Endothelial cell of umbilical vein (primary cell): ENCODE data around the gene ATG10. TPM values are rescaled to one million over a fixed set of nuclear protein-coding genes. Genes with fewer than 3 reads are reported as not detected.
A peak's percentile ranks its signal among the peaks of the same experiment; 100 is the strongest.

Experiments
- Bru-seq: library from RNA; stranded (reverse); fragments of 400-500 nt; gene quantifications from one replicate; lab custom pipeline; 2021; lab: Mats Ljungman, UMichigan
- BruChase-seq, 2 experiments: library from RNA; stranded (reverse); fragments of 400-500 nt; gene quantifications; one replicate each; lab custom pipeline; 2021; lab: Mats Ljungman, UMichigan
- BruUV-seq: library from RNA; stranded (reverse); fragments of 400-500 nt; replicated peaks from 2 replicates; lab custom pipeline; 2021; lab: Mats Ljungman, UMichigan
- CTCF ChIA-PET: fragments of 300-600, 350-600 bp; sonication (Branson Sonifier 250); formaldehyde crosslinking; loops from one replicate; lab custom pipeline; 2021; ENCODE audit warnings: antibody characterized with exemption, inconsistent platforms; lab: Charles Lee
- POLR2A ChIA-PET: fragments of 300-600, 350-600 bp; sonication (Branson Sonifier 250); formaldehyde crosslinking; loops from one replicate; lab custom pipeline; 2021; ENCODE audit warnings: antibody characterized with exemption, inconsistent platforms; lab: Charles Lee
- DNase-seq: peaks from one replicate; pipeline ENCODE4 v3.0.0-alpha.2; 2011; ENCODE audit warnings: low read depth, low spot score
- FAIRE-seq: peaks from 2 replicates; lab custom pipeline; 2011; peaks lifted over from hg19 to GRCh38; lab: Jason Lieb, UNC
- H2AFZ ChIP-seq: 2 replicates; pipeline ENCODE4 v1.6.0; 2012; ENCODE audit warnings: low read depth, low read length, control low read depth, inconsistent platforms
- H3K27ac ChIP-seq: 2 replicates; pipeline ENCODE4 v1.5.1; 2011; ENCODE audit warnings: low read depth, mild to moderate bottlenecking, control low read depth, low read length, moderate library complexity; ENCODE audit not compliant: insufficient read depth
- H3K27me3 ChIP-seq, 2 experiments: 2 replicates each; pipeline versions ENCODE4 v1.6.0 to v1.6.1; 2011; ENCODE audit warnings: low read length in 2 of 2, mixed read lengths in 1 of 2; ENCODE audit not compliant: control insufficient read depth in 2 of 2, insufficient read depth in 2 of 2
- H3K36me3 ChIP-seq, 2 experiments: 2 replicates in 1 of 2; 3 replicates in 1 of 2; pipeline ENCODE4 v1.5.1; 2011; ENCODE audit warnings: low read length in 2 of 2, mild to moderate bottlenecking in 1 of 2, moderate library complexity in 1 of 2; ENCODE audit not compliant: control insufficient read depth in 2 of 2, insufficient read depth in 2 of 2; ENCODE audit errors: extremely low read depth in 1 of 2
- H3K4me1 ChIP-seq: 3 replicates; pipeline ENCODE4 v1.5.1; 2011; ENCODE audit warnings: mild to moderate bottlenecking, low read length; ENCODE audit not compliant: control insufficient read depth, insufficient read depth; ENCODE audit errors: extremely low read depth
- H3K4me2 ChIP-seq: 2 replicates; pipeline ENCODE4 v1.6.1; 2011; ENCODE audit warnings: low read length, control low read depth, mixed read lengths; ENCODE audit not compliant: insufficient read depth
- H3K4me3 ChIP-seq, 3 experiments: fragments of 200-600 bp in 1 of 3; sonication (generic), shearing (Covaris generic) in 1 of 3; replicated peaks in 1 of 3; 2 replicates each; pipeline ENCODE4 v1.5.1; 2011 to 2016; ENCODE audit warnings: control low read depth in 3 of 3, low read length in 3 of 3, mild to moderate bottlenecking in 2 of 3, inconsistent platforms in 1 of 3, low read depth in 1 of 3, moderate library complexity in 1 of 3; ENCODE audit not compliant: insufficient read depth in 1 of 3
- H3K79me2 ChIP-seq: 2 replicates; pipeline ENCODE4 v1.6.0; 2012; ENCODE audit warnings: low read length, inconsistent platforms; ENCODE audit not compliant: control insufficient read depth, insufficient read depth
- H3K9ac ChIP-seq: replicated peaks from 2 replicates; pipeline ENCODE3; 2011; ENCODE audit warnings: low read length, control low read depth; ENCODE audit not compliant: insufficient read depth; ENCODE audit errors: extremely low read depth
- H3K9me1 ChIP-seq: replicated peaks from 3 replicates; pipeline ENCODE4 v1.6.0; 2011; ENCODE audit warnings: mild to moderate bottlenecking, low read length; ENCODE audit not compliant: control insufficient read depth, insufficient read depth; ENCODE audit errors: extremely low read depth
- H3K9me3 ChIP-seq: replicated peaks from 2 replicates; pipeline ENCODE4 v1.5.1; 2012; ENCODE audit warnings: low read length, inconsistent platforms; ENCODE audit not compliant: control insufficient read depth, insufficient read depth
- H4K20me1 ChIP-seq: replicated peaks from 2 replicates; pipeline ENCODE3; 2011; ENCODE audit warnings: mild to moderate bottlenecking, low read length; ENCODE audit not compliant: control insufficient read depth, insufficient read depth; ENCODE audit errors: extremely low read depth
- CTCF ChIP-seq, 2 donors: IDR thresholded peaks; 1 replicate in 1 of 2; 2 replicates in 1 of 2; pipeline ENCODE4 v1.5.1; 2011; ENCODE audit warnings: low read length in 2 of 2, mild to moderate bottlenecking in 2 of 2, moderate library complexity in 2 of 2, control low read depth in 1 of 2, inconsistent platforms in 1 of 2, low read depth in 1 of 2; ENCODE audit not compliant: insufficient read depth in 1 of 2; ENCODE audit errors: extremely low read depth in 1 of 2
- FOS ChIP-seq: IDR thresholded peaks from 2 replicates; pipeline ENCODE4 v1.6.1; 2011; ENCODE audit warnings: mild to moderate bottlenecking, low read length, moderate library complexity, borderline replicate concordance; ENCODE audit not compliant: insufficient read depth
- GATA2 ChIP-seq: IDR thresholded peaks from 2 replicates; pipeline ENCODE4 v1.7.0; 2011; ENCODE audit warnings: low read depth, mild to moderate bottlenecking, moderate library complexity, mixed read lengths, low read length; ENCODE audit not compliant: insufficient read length, insufficient read depth
- JUN ChIP-seq: IDR thresholded peaks from 2 replicates; pipeline ENCODE4 v1.6.1; 2011; ENCODE audit warnings: borderline replicate concordance, low read depth; ENCODE audit not compliant: insufficient read length, insufficient read depth
- MAX ChIP-seq: IDR thresholded peaks from 2 replicates; pipeline ENCODE4 v1.6.1; 2011; ENCODE audit not compliant: insufficient read depth, insufficient read length
- MYC ChIP-seq: IDR thresholded peaks from one replicate; pipeline ENCODE4 v1.6.1; 2011; ENCODE audit warnings: mild to moderate bottlenecking, low read depth, low read length
- POLR2A ChIP-seq: IDR thresholded peaks from 2 replicates; pipeline ENCODE4 v1.6.1; 2012; ENCODE audit warnings: low read depth, mild to moderate bottlenecking, control low read depth, low read length
- POLR2AphosphoS5 ChIP-seq: IDR thresholded peaks from 2 replicates; pipeline ENCODE4 v1.6.1; 2012; ENCODE audit warnings: low read depth, mild to moderate bottlenecking, control low read depth, low read length, moderate library complexity; ENCODE audit not compliant: insufficient read depth
- dilution Hi-C: fragments of 300-500 bp; cut with MboI; formaldehyde crosslinking; loops from one replicate; pipeline ENCODE4 v1.15.0; 2019; ENCODE audit warnings: low sequenced_read_pairs; ENCODE audit not compliant: extremely low pct_ligation_motif_present
- intact Hi-C: fragments of 100-400 bp; cut with micrococcal nuclease; formaldehyde crosslinking; loops from one replicate; pipeline ENCODE4 v1.10.0; 2022
- long read RNA-seq: library from polyadenylated mRNA; stranded (forward); transcript quantifications from one replicate; pipeline ENCODE4 v2.0.0, GENCODE V29; 2021
- polyA minus RNA-seq, 3 experiments: library from RNA; depleted of rRNA, polyadenylated mRNA; stranded (reverse); fragments of >200 nt; gene quantifications; 1 replicate in 1 of 3; 2 replicates in 2 of 3; pipeline ENCODE4 v1.2.3, GENCODE V29; 2011
- polyA plus RNA-seq, 4 experiments: library from polyadenylated mRNA; depleted of rRNA in 3 of 4; stranded (reverse) in 3 of 4; unstranded in 1 of 4; fragments of >200 nt; gene quantifications; 2 replicates each; pipeline versions ENCODE4 v1.2.1 to v1.2.3, GENCODE V29; 2011 to 2012; ENCODE audit warnings: missing spikeins in 1 of 4
- total RNA-seq: library from RNA; stranded (reverse); gene quantifications from 2 replicates; pipeline ENCODE4 v1.2.3, GENCODE V29; 2021

ATG10 gene
- total RNA-seq (3.9 and 5.9 TPM in 2 replicates), polyA plus RNA-seq (1.4 and 1.6 TPM in 2 replicates), polyA minus RNA-seq (1.7 and 3.3 TPM in 2 replicates), Bru-seq, nascent RNA (percentile 57 among the genes with signal in this experiment), BruChase-seq, experiment 1, labeled RNA remaining after a 6-hour chase (percentile 44 among the genes with signal in this experiment), BruChase-seq, experiment 2, labeled RNA remaining after a 2-hour chase (percentile 54 among the genes with signal in this experiment)
- 1.8 TPM in 2 replicates for polyA plus RNA-seq (2011; cell fraction: cytosol; rRNA removed)
- 2.8 and 3.1 TPM in 2 replicates for polyA plus RNA-seq (2011; cell fraction: nucleus; rRNA removed)
- 4.8 and 5.5 TPM in 2 replicates for polyA plus RNA-seq (2012)
- 4.4 TPM for polyA minus RNA-seq (2011; cell fraction: cytosol; rRNA and poly(A)+ RNA removed)
- polyA minus RNA-seq (2011; cell fraction: nucleus; rRNA and poly(A)+ RNA removed): 8.7 and 11.0 TPM in 2 replicates
- long read RNA-seq, transcript ATG10-201 (8 exons, 3,033 nt): major isoform, 10 of 122 reads
- long read RNA-seq, partial matches to known transcripts: 2 of 122 reads
- long read RNA-seq, other reads (novel, unspliced or antisense): 106 of 122 reads

- ChIA-PET CTCF (interaction anchor here (1.0 to 1.9 kb wide), 3 partner anchors 100 to 465 kb away, joined by 5 to 8 read pairs (median 5); no protein-coding TSS in a partner anchor), POLR2A (interaction anchor here (0.5 to 1.6 kb wide), 6 partner anchors 120 to 614 kb away, joined by 3 to 4 read pairs (median 4); partner anchors contain the start of genes RPS23 and SSBP2)
- H4K20me1 ChIP-seq: no peaks in the 10 kb centered on the region
- FAIRE-seq (peak; percentile 95), DNase-seq (peak; percentile 96)
- no peaks in the 10 kb centered on the region for H3K9me3 ChIP-seq
- H3K4me2 ChIP-seq: peak within 1 kb of the TSS; percentile 99
- peak within 1 kb of the TSS; percentile 94 for H3K9ac ChIP-seq
- no peaks in the 10 kb centered on the region for H3K36me3 ChIP-seq
- intact Hi-C loops: loop anchor here (1.0 to 2.0 kb wide), 8 partner anchors 121 to 671 kb away; partner anchors contain the start of genes RPS23, SSBP2 and ZCCHC9
- H3K4me1 ChIP-seq: no peaks in the 10 kb centered on the region
- dilution Hi-C loops: no loop called here
- no TSS peak for BruUV-seq
- H3K27me3 ChIP-seq: no peaks in the 10 kb centered on the region
- no peaks in the 10 kb centered on the region for H3K79me2 ChIP-seq
- peak within 1 kb of the TSS; percentile 64 to 89 (median 71) for H3K4me3 ChIP-seq
- peak within 1 kb of the TSS; percentile 71 for H3K27ac ChIP-seq
- H3K9me1 ChIP-seq: no peaks in the 10 kb centered on the region
- peak within 1 kb of the TSS; percentile 91 for H2AFZ ChIP-seq
- peak; percentile 89 for TF ChIP-seq POLR2A
- TF ChIP-seq POLR2AphosphoS5: peak; percentile 61
- TF ChIP-seq MYC: peak; percentile 6
- no peak for TF ChIP-seq GATA2
- no peak for TF ChIP-seq MAX
- TF ChIP-seq FOS: no peak
- no peak for TF ChIP-seq JUN
- no peak for TF ChIP-seq CTCF (IDR thresholded peaks at IDR 0.05; ENCODE audit: extremely low read depth in 1 of 2, insufficient read depth in 1 of 2, low read depth in 1 of 2, low read length in 2 of 2)
Measured at GRCh38 chr5:81971712-81972491, at the start of gene ATG10. Gene ATG10 (plus strand): TSS chr5:81972023. CDS start chr5:81987571, 15,548 bp downstream.
